H1 (cell line): ENCODE results near the gene OR12D1. TPM values are rescaled to one million over a fixed set of nuclear protein-coding genes. Genes with fewer than 3 reads are reported as not detected.

Experiments used
- BACH1 ChIP-seq: IDR thresholded peaks from 2 replicates; pipeline ENCODE4 v1.6.1; 2012; ENCODE audit warnings: low read length, improper control_type of control experiment
- CTBP2 ChIP-seq: IDR thresholded peaks from 2 replicates; pipeline ENCODE4 v1.7.0; 2011; ENCODE audit warnings: borderline replicate concordance, mild to moderate bottlenecking, moderate library complexity, mixed read lengths, low read length; ENCODE audit not compliant: insufficient read depth, insufficient read length
- EGR1 ChIP-seq: IDR thresholded peaks from 2 replicates; pipeline ENCODE4 v1.6.1; 2011; ENCODE audit warnings: low read depth, low read length, borderline replicate concordance
- SIRT6 ChIP-seq: IDR thresholded peaks from one replicate; pipeline ENCODE4 v1.7.1; 2012; ENCODE audit warnings: low read length, inconsistent platforms
- SP4 ChIP-seq: IDR thresholded peaks from 2 replicates; pipeline ENCODE4 v1.6.1; 2012; ENCODE audit warnings: low read length, inconsistent platforms
- TBP ChIP-seq: IDR thresholded peaks from 2 replicates; pipeline ENCODE4 v1.6.1; 2011; ENCODE audit warnings: low read depth, low read length, improper control_type of control experiment
- polyA plus RNA-seq, 7 experiments: library from polyadenylated mRNA; depleted of rRNA in 3 of 7; stranded (reverse) in 5 of 7; unstranded in 2 of 7; fragments of >200 nt in 5 of 7; fragments of 200-250 nt in 2 of 7; gene quantifications; 1 replicate in 5 of 7; 2 replicates in 1 of 7; 4 replicates in 1 of 7; pipeline versions ENCODE4 v1.2.1 to v1.2.3, GENCODE V29; 2011 to 2013; ENCODE audit warnings: missing spikeins in 2 of 7, mixed read lengths in 2 of 7
- total RNA-seq: library from RNA; stranded (reverse); fragmentation: NEBNext Ultra II Directional; extraction: Animal tissue kit (Norgen Biotek cat#: 25700); gene quantifications from 2 replicates; pipeline ENCODE4 v1.2.1, GENCODE V29; 2021
- TF ChIP-seq, protein P1 (sequence below): IDR thresholded peaks from 2 replicates; pipeline ENCODE4 v1.6.1; 2012; ENCODE audit warnings: inconsistent platforms

The OR12D1 gene
- total and polyA plus RNA-seq, 2 of the 8 experiments (the other 6 are each of a cell fraction or from before 2014, with no cell fraction given) = not detected

DNA sequence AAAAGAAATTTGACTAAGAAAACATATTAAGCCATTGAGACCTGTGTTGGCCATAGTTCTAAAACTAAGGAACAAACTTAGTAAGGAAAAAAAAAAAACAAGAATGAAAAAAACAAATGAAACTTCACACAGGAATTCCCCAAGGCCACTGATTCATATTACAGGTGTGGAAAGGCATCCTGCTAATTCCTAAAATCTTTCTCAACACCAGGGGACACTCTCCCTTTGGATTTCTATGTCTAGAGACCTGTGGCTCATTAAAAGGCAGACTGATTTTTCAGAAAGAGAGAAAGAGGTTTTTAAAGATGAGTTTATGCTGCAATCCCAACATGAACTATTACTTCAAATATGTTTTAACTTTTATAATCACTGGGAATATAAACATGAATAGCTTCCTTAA lies at the start of gene OR12D1 (continued):
- no peak for TF ChIP-seq SIRT6
- no peak for TF ChIP-seq TBP
- no peak for TF ChIP-seq CTBP2
- no peak for TF ChIP-seq EGR1
- TF ChIP-seq SP4 = no peak
- TF ChIP-seq, protein P1, sequence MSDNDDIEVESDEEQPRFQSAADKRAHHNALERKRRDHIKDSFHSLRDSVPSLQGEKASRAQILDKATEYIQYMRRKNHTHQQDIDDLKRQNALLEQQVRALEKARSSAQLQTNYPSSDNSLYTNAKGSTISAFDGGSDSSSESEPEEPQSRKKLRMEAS = no peak
- no peak for TF ChIP-seq BACH1
- TF ChIP-seq, all 59 proteins: peak for 2
